Adrenal gland (tissue), 5 donors: ENCODE results near the gene TSHZ2.

Experiments
- POLR2A ChIP-seq, 2 donors: fragments of 450-650 bp; IDR thresholded peaks; one replicate each; pipeline ENCODE4 v1.6.1; 2017; ENCODE audit warnings: antibody characterized with exemption in 2 of 2, mild to moderate bottlenecking in 2 of 2, moderate library complexity in 1 of 2
- TF ChIP-seq, protein P1 (sequence below), 6 experiments: fragments of 450-650 bp in 4 of 6; fragments of 200-600 bp in 2 of 6; sonication (generic) in 1 of 6; IDR thresholded peaks; 1 replicate in 5 of 6; 2 replicates in 1 of 6; pipeline versions ENCODE4 v1.5.1 to v1.8.0; 2016 to 2021; ENCODE audit warnings: antibody characterized with exemption in 6 of 6, mild to moderate bottlenecking in 2 of 6, moderate library complexity in 1 of 6
- donor health status: DM: no; HTN: no; CAD: no.

DNA sequence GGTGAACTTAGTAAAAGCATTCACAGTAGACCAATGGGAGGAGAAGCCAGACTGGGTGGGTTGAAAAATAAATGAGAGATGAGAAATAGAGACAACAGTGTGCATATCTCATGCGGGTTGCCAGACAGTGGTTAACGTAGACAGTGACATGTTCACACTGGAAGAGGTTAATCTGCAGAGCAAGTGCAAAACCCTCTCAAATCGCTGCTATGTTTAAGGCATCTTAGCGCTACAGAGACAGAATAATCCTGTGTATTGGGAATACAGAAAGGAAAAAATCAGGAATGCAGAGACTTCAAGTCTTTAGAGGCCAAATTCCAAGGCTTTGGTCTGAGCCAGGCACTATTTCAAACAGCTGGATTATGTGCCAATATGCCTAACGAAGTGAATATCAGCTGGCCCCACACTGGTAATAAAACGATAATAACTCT is 107.1 kb downstream of the TSHZ2 start:
- TF ChIP-seq, protein P1, sequence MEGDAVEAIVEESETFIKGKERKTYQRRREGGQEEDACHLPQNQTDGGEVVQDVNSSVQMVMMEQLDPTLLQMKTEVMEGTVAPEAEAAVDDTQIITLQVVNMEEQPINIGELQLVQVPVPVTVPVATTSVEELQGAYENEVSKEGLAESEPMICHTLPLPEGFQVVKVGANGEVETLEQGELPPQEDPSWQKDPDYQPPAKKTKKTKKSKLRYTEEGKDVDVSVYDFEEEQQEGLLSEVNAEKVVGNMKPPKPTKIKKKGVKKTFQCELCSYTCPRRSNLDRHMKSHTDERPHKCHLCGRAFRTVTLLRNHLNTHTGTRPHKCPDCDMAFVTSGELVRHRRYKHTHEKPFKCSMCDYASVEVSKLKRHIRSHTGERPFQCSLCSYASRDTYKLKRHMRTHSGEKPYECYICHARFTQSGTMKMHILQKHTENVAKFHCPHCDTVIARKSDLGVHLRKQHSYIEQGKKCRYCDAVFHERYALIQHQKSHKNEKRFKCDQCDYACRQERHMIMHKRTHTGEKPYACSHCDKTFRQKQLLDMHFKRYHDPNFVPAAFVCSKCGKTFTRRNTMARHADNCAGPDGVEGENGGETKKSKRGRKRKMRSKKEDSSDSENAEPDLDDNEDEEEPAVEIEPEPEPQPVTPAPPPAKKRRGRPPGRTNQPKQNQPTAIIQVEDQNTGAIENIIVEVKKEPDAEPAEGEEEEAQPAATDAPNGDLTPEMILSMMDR (IDR thresholded peaks at IDR 0.05): no peak
- TF ChIP-seq POLR2A (IDR thresholded peaks at IDR 0.05): no peak
